G401 (cell line): Measurements from ENCODE around the gene ULK4. TPM values are rescaled to one million over a fixed set of nuclear protein-coding genes. Genes with fewer than 3 reads are reported as not detected.

Source experiments
- DNase-seq: peaks from one replicate; pipeline ENCODE4 v3.0.0-alpha.2; 2015; ENCODE audit warnings: low spot score
- in situ Hi-C: cut with HindIII; loops from 2 replicates; pipeline ENCODE4 v1.10.0; 2016; ENCODE audit warnings: low sequenced_read_pairs, mixed read lengths
- total RNA-seq: library from RNA; depleted of rRNA; stranded (reverse); fragments of >200 nt; shearing (Covaris generic); gene quantifications from 2 replicates; pipeline ENCODE4 v1.2.3, GENCODE V29; 2014

Gene ULK4
- total RNA-seq, 1 experiment from 2014 or later, result 25.4 TPM

GRCh38 chr3:41362638-41363559, 599.0 kb downstream of the ULK4 start:
- peak; percentile 11 for DNase-seq
- in situ Hi-C loops, result no loop called here

GRCh38 chr3:41357271-41357670, 604.6 kb downstream of the ULK4 start:
- DNase-seq, result no peak
- in situ Hi-C loops, result no loop called here

GRCh38 chr3:41356775-41357174, 605.1 kb downstream of the ULK4 start:
- in situ Hi-C loops, result no loop called here
- no peak for DNase-seq

GRCh38 chr3:41352510-41352909, 609.4 kb downstream of the ULK4 start:
- in situ Hi-C loops, result no loop called here
- DNase-seq, result no peak

GRCh38 chr3:41350441-41350840, 611.5 kb downstream of the ULK4 start:
- in situ Hi-C loops, result no loop called here
- DNase-seq, result no peak

- no peak for DNase-seq
Measured at GRCh38 chr3:41348401-41348800, 613.5 kb downstream of the ULK4 start.

GRCh38 chr3:41346698-41347270, 615.1 kb downstream of the ULK4 start:
- DNase-seq, result no peak
- in situ Hi-C loops, result no loop called here

More at GRCh38 chr3:41348401-41348800, 613.5 kb downstream of the ULK4 start:
- in situ Hi-C loops, result no loop called here

GRCh38 chr3:41345788-41346187, 616.1 kb downstream of the ULK4 start:
- in situ Hi-C loops, result no loop called here
- no peak for DNase-seq

- DNase-seq, result no peak
- in situ Hi-C loops, result no loop called here
Measured at GRCh38 chr3:41339758-41340157, 622.1 kb downstream of the ULK4 start.

GRCh38 chr3:41338276-41338675, 623.6 kb downstream of the ULK4 start:
- no peak for DNase-seq
- in situ Hi-C loops, result no loop called here

- in situ Hi-C loops, result no loop called here
- DNase-seq, result no peak
Measured at GRCh38 chr3:41334426-41334825, 627.5 kb downstream of the ULK4 start.

GRCh38 chr3:41331041-41331440, 630.9 kb downstream of the ULK4 start:
- DNase-seq, result no peak
- in situ Hi-C loops, result no loop called here

GRCh38 chr3:41330465-41330864, 631.4 kb downstream of the ULK4 start:
- in situ Hi-C loops, result no loop called here
- DNase-seq, result no peak

- in situ Hi-C loops, result no loop called here
- DNase-seq, result no peak
Measured at GRCh38 chr3:41329881-41330280, 632.0 kb downstream of the ULK4 start.

- in situ Hi-C loops, result no loop called here
- no peak for DNase-seq
Measured at GRCh38 chr3:41328926-41329325, 633.0 kb downstream of the ULK4 start.

GRCh38 chr3:41327718-41328117, 634.2 kb downstream of the ULK4 start:
- in situ Hi-C loops, result no loop called here
- DNase-seq, result no peak

GRCh38 chr3:41324156-41324475, 637.8 kb downstream of the ULK4 start:
- in situ Hi-C loops, result no loop called here
- DNase-seq, result no peak

- in situ Hi-C loops, result no loop called here
- DNase-seq, result no peak
Measured at GRCh38 chr3:41323467-41324155, 638.3 kb downstream of the ULK4 start.

GRCh38 chr3:41321642-41321980, 640.3 kb downstream of the ULK4 start:
- in situ Hi-C loops, result no loop called here
- no peak for DNase-seq

GRCh38 chr3:41320953-41321641, 640.8 kb downstream of the ULK4 start:
- no peak for DNase-seq
- in situ Hi-C loops, result no loop called here
